Osteoblast (primary cell): ENCODE results near the gene IDH3A. TPM values are rescaled to one million over a fixed set of nuclear protein-coding genes. Genes with fewer than 3 reads are reported as not detected.

Experiments used
- DNase-seq: peaks from one replicate; pipeline ENCODE4 v3.0.0; 2011; ENCODE audit warnings: low spot score, mixed read lengths; ENCODE audit not compliant: insufficient read length; ENCODE audit errors: missing footprints
- H2AFZ ChIP-seq: 2 replicates; pipeline ENCODE4 v1.6.0; 2011; ENCODE audit warnings: mild to moderate bottlenecking, low read length
- H3K27ac ChIP-seq: 2 replicates; pipeline ENCODE4 v1.5.1; 2011; ENCODE audit warnings: mild to moderate bottlenecking, low read depth, low read length, moderate library complexity
- H3K27me3 ChIP-seq: 2 replicates; pipeline ENCODE4 v1.6.0; 2012; ENCODE audit warnings: mild to moderate bottlenecking, control low read depth, inconsistent platforms, low read length, moderate library complexity; ENCODE audit not compliant: insufficient read depth
- H3K36me3 ChIP-seq: 2 replicates; pipeline ENCODE4 v1.5.1; 2011; ENCODE audit warnings: mild to moderate bottlenecking, low read length, control low read depth, moderate library complexity; ENCODE audit not compliant: insufficient read depth
- H3K4me1 ChIP-seq: 2 replicates; pipeline ENCODE4 v1.5.1; 2011; ENCODE audit warnings: mild to moderate bottlenecking, low read length, control low read depth, moderate library complexity; ENCODE audit not compliant: insufficient read depth
- H3K4me2 ChIP-seq: 2 replicates; pipeline ENCODE4 v1.6.0; 2011; ENCODE audit warnings: mild to moderate bottlenecking, low read length; ENCODE audit not compliant: insufficient read depth
- H3K4me3 ChIP-seq: fragments of 200-600 bp; sonication (generic); 3 replicates; pipeline ENCODE4 v1.5.1; 2012; ENCODE audit warnings: mild to moderate bottlenecking, low read length, inconsistent platforms; ENCODE audit not compliant: insufficient read depth
- H3K79me2 ChIP-seq: 2 replicates; pipeline ENCODE4 v1.6.0; 2012; ENCODE audit warnings: mild to moderate bottlenecking, low read length, control low read depth, inconsistent platforms; ENCODE audit not compliant: insufficient read depth
- H3K9me3 ChIP-seq: 2 replicates; pipeline ENCODE4 v1.5.1; 2011; ENCODE audit warnings: low read depth, low read length, control low read depth
- H4K20me1 ChIP-seq: 2 replicates; pipeline ENCODE4 v1.6.0; 2012; ENCODE audit warnings: mild to moderate bottlenecking, low read length, control low read depth; ENCODE audit not compliant: insufficient read depth
- CTCF ChIP-seq: IDR thresholded peaks from 2 replicates; pipeline ENCODE4 v1.5.1; 2011; ENCODE audit warnings: mild to moderate bottlenecking, low read depth, low read length, moderate library complexity; ENCODE audit errors: extremely low read depth
- total RNA-seq: library from RNA; depleted of rRNA; stranded (reverse); fragments of >200 nt; gene quantifications from 2 replicates; pipeline ENCODE4 v1.2.3, GENCODE V29; 2012

The IDH3A gene
- total RNA-seq, 1 donor: 30.4 TPM

- DNase-seq: no peak
- Histone ChIP-seq H3K36me3 (peaks cover 62% of the 10 kb centered on the region), H2AFZ (no peak overlapping the region), H3K9me3 (no peaks in the 10 kb centered on the region), H3K27ac (no peak overlapping the region), H3K4me3 (no peak overlapping the region), H3K4me2 (no peak overlapping the region), H3K4me1 (no peaks in the 10 kb centered on the region), H3K27me3 (no peaks in the 10 kb centered on the region), H4K20me1 (no peaks in the 10 kb centered on the region), H3K79me2 (no peaks in the 10 kb centered on the region)
- no peak for TF ChIP-seq CTCF
Observed at GRCh38 chr15:78164010-78164409, 14.8 kb downstream of the IDH3A start.

GRCh38 chr15:78167227-78167888 lies 18.2 kb downstream of the IDH3A start:
- Histone ChIP-seq H4K20me1 (no peaks in the 10 kb centered on the region), H3K79me2 (no peaks in the 10 kb centered on the region), H3K36me3 (peaks cover 71% of the 10 kb centered on the region), H3K4me2 (no peak overlapping the region), H3K4me1 (no peaks in the 10 kb centered on the region), H3K27me3 (no peaks in the 10 kb centered on the region), H3K27ac (no peak overlapping the region), H2AFZ (no peak overlapping the region), H3K4me3 (no peak overlapping the region), H3K9me3 (no peaks in the 10 kb centered on the region)
- no peak for TF ChIP-seq CTCF
- DNase-seq: no peak

- no peak for DNase-seq
- H3K36me3 ChIP-seq: peaks cover 67% of the 10 kb centered on the region
Observed at GRCh38 chr15:78168608-78169007, 19.4 kb downstream of the IDH3A start.

More at GRCh38 chr15:78168608-78169007, 19.4 kb downstream of the IDH3A start:
- Histone ChIP-seq H3K4me1 (no peaks in the 10 kb centered on the region), H4K20me1 (no peaks in the 10 kb centered on the region), H3K4me2 (no peak overlapping the region), H3K27ac (no peak overlapping the region), H3K9me3 (no peaks in the 10 kb centered on the region), H2AFZ (no peak overlapping the region), H3K4me3 (no peak overlapping the region), H3K27me3 (no peaks in the 10 kb centered on the region), H3K79me2 (no peaks in the 10 kb centered on the region)
- no peak for TF ChIP-seq CTCF
